H1 (cell line): ENCODE results near the gene NKAIN2. TPM values are rescaled to one million over a fixed set of nuclear protein-coding genes. Genes with fewer than 3 reads are reported as not detected.

Experiments used
- RNF2 ChIP-seq: fragments of 200-900, 300-1000 bp; sonication (generic); IDR thresholded peaks from 2 replicates; pipeline ENCODE4 v1.7.1; 2016; ENCODE audit warnings: borderline replicate concordance, low read depth, mild to moderate bottlenecking, antibody characterized with exemption, low read length; ENCODE audit not compliant: poor library complexity, severe bottlenecking; ENCODE audit errors: missing control alignments
- polyA plus RNA-seq, 7 experiments: library from polyadenylated mRNA; depleted of rRNA in 3 of 7; stranded (reverse) in 5 of 7; unstranded in 2 of 7; fragments of >200 nt in 5 of 7; fragments of 200-250 nt in 2 of 7; gene quantifications; 1 replicate in 5 of 7; 2 replicates in 1 of 7; 4 replicates in 1 of 7; pipeline versions ENCODE4 v1.2.1 to v1.2.3, GENCODE V29; 2011 to 2013; ENCODE audit warnings: missing spikeins in 2 of 7, mixed read lengths in 2 of 7
- total RNA-seq: library from RNA; stranded (reverse); fragmentation: NEBNext Ultra II Directional; extraction: Animal tissue kit (Norgen Biotek cat#: 25700); gene quantifications from 2 replicates; pipeline ENCODE4 v1.2.1, GENCODE V29; 2021

Gene NKAIN2
- total and polyA plus RNA-seq, 2 of the 8 experiments (the other 6 are each of a cell fraction or from before 2014, with no cell fraction given), result 0.20 to 0.34 TPM

- TF ChIP-seq RNF2, result no peak
- TF ChIP-seq, all 59 proteins: peak for 1
Observed at GRCh38 chr6:124796464-124796970, 992.9 kb downstream of the NKAIN2 start (continued).
